Brain microvascular endothelial cell (primary cell): ENCODE results near the gene KLF3.
A peak's percentile ranks its signal among the peaks of the same experiment; 100 is the strongest.

Experiments
- DNase-seq: peaks from one replicate; pipeline ENCODE4 v3.0.0-alpha.2; 2020
- H3K27ac ChIP-seq: fragments of 250-450 bp; sonication (Bioruptor Pico); 2 replicates; pipeline ENCODE4 v1.5.1; 2020; ENCODE audit warnings: mild to moderate bottlenecking, moderate library complexity
- H3K27me3 ChIP-seq: fragments of 250-450 bp; sonication (Bioruptor Pico); replicated peaks from 2 replicates; pipeline ENCODE4 v1.5.1; 2020; ENCODE audit warnings: mild to moderate bottlenecking
- H3K36me3 ChIP-seq: fragments of 250-450 bp; sonication (Bioruptor Pico); replicated peaks from 2 replicates; pipeline ENCODE4 v1.5.1; 2020; ENCODE audit warnings: mild to moderate bottlenecking
- H3K4me3 ChIP-seq: 2 replicates; pipeline ENCODE4 v1.5.1; 2011; ENCODE audit warnings: low read depth, mild to moderate bottlenecking, control low read depth, low read length, moderate library complexity
- CTCF ChIP-seq: IDR thresholded peaks from 2 replicates; pipeline ENCODE4 v1.5.1; 2011; ENCODE audit warnings: low read depth, mild to moderate bottlenecking, moderate library complexity, low read length, control low read depth, inconsistent platforms; ENCODE audit errors: missing control alignments
- in situ Hi-C: cut with HindIII; loops from 2 replicates; pipeline ENCODE4 v1.10.0; 2017; ENCODE audit warnings: low sequenced_read_pairs, low pct_ligation_motif_present

KLF3 gene

GRCh38 chr4:38678078-38678477 is 14.1 kb downstream of the KLF3 start:
- peak; percentile 91 for DNase-seq
- in situ Hi-C loops: no loop called here
- H3K27ac ChIP-seq: peak overlapping the region; percentile 73
- H3K4me3 ChIP-seq: no peak overlapping the region
- no peaks in the 10 kb centered on the region for H3K27me3 ChIP-seq
- no peak for TF ChIP-seq CTCF
- H3K36me3 ChIP-seq: peaks cover 20% of the 10 kb centered on the region

GRCh38 chr4:38679921-38680320 is 15.9 kb downstream of the KLF3 start:
- DNase-seq: no peak

GRCh38 chr4:38681281-38681991 is 17.4 kb downstream of the KLF3 start:
- in situ Hi-C loops: no loop called here
- peak; percentile 84 for DNase-seq
- Histone ChIP-seq H3K27ac (peak overlapping the region; percentile 76), H3K36me3 (peaks cover 26% of the 10 kb centered on the region), H3K27me3 (no peaks in the 10 kb centered on the region), H3K4me3 (no peak overlapping the region)
- no peak for TF ChIP-seq CTCF

More at GRCh38 chr4:38679921-38680320, 15.9 kb downstream of the KLF3 start:
- H3K4me3 ChIP-seq: no peak overlapping the region
- no peak overlapping the region for H3K27ac ChIP-seq
- in situ Hi-C loops: no loop called here
- peaks cover 26% of the 10 kb centered on the region for H3K36me3 ChIP-seq
- no peaks in the 10 kb centered on the region for H3K27me3 ChIP-seq
- TF ChIP-seq CTCF: no peak

- peak overlapping the region; percentile 76 for H3K27ac ChIP-seq
- H3K4me3 ChIP-seq: no peak overlapping the region
- TF ChIP-seq CTCF: no peak
- no peaks in the 10 kb centered on the region for H3K27me3 ChIP-seq
- in situ Hi-C loops: no loop called here
- peaks cover 26% of the 10 kb centered on the region for H3K36me3 ChIP-seq
- DNase-seq: no peak
Measured at GRCh38 chr4:38682336-38682735, 18.3 kb downstream of the KLF3 start.

GRCh38 chr4:38683276-38683675 is 19.3 kb downstream of the KLF3 start:
- no peak overlapping the region for H3K4me3 ChIP-seq
- peaks cover 26% of the 10 kb centered on the region for H3K36me3 ChIP-seq
- no peaks in the 10 kb centered on the region for H3K27me3 ChIP-seq
- TF ChIP-seq CTCF: no peak
- no peak overlapping the region for H3K27ac ChIP-seq
- no peak for DNase-seq
- in situ Hi-C loops: no loop called here

GRCh38 chr4:38684271-38684670 is 20.3 kb downstream of the KLF3 start:
- TF ChIP-seq CTCF: no peak
- DNase-seq: no peak
- H3K27ac ChIP-seq: no peak overlapping the region
- no peak overlapping the region for H3K4me3 ChIP-seq
- in situ Hi-C loops: no loop called here
- no peaks in the 10 kb centered on the region for H3K27me3 ChIP-seq
- H3K36me3 ChIP-seq: peaks cover 34% of the 10 kb centered on the region
